Right atrium auricular region (tissue), 2 donors: ENCODE data around the gene METTL15. TPM values are rescaled to one million over a fixed set of nuclear protein-coding genes. Genes with fewer than 3 reads are reported as not detected.

Source experiments
- DNase-seq: peaks from one replicate; pipeline ENCODE4 v3.0.0-alpha.2; 2019; ENCODE audit warnings: low spot score
- H3K27ac ChIP-seq, 2 donors: fragments of 200-600 bp; sonication (generic); 1 replicate in 1 of 2; 2 replicates in 1 of 2; pipeline ENCODE4 v1.5.1; 2016 to 2019
- H3K27me3 ChIP-seq, 2 donors: fragments of 200-600 bp; sonication (generic); one replicate each; pipeline versions ENCODE4 v1.5.1 to v1.6.0; 2017 to 2019
- H3K36me3 ChIP-seq: fragments of 200-600 bp; sonication (generic); one replicate; pipeline ENCODE4 v1.5.1; 2016
- H3K4me1 ChIP-seq, 2 donors: fragments of 200-600 bp; sonication (generic); one replicate each; pipeline versions ENCODE4 v1.5.1 to v1.6.0; 2017 to 2019
- H3K4me3 ChIP-seq, 2 donors: fragments of 200-600 bp; sonication (generic); 1 replicate in 1 of 2; 2 replicates in 1 of 2; pipeline ENCODE4 v1.5.1; 2017 to 2019; ENCODE audit warnings: mild to moderate bottlenecking in 1 of 2, moderate library complexity in 1 of 2
- H3K9me3 ChIP-seq, 2 donors: fragments of 200-600 bp; sonication (generic); one replicate each; pipeline ENCODE4 v1.5.1; 2019
- CTCF ChIP-seq, 2 donors: fragments of 200-600 bp; sonication (generic); IDR thresholded peaks; one replicate each; pipeline ENCODE4 v1.5.1; 2019; ENCODE audit warnings: antibody characterized with exemption in 2 of 2
- total RNA-seq, 2 donors: library from RNA; depleted of rRNA; stranded (reverse); fragments of >200 nt; gene quantifications; one replicate each; pipeline ENCODE4 v1.1.0, GENCODE V29; 2016

Gene METTL15
- total RNA-seq, 2 donors from 2014 or later, result 5.3 to 9.5 TPM

- Histone ChIP-seq H3K9me3 (no peaks in the 10 kb centered on the region), H3K27me3 (no peaks in the 10 kb centered on the region), H3K27ac (no peak overlapping the region), H3K4me1 (no peaks in the 10 kb centered on the region), H3K36me3 (no peaks in the 10 kb centered on the region), H3K4me3 (no peak overlapping the region)
- no peak for TF ChIP-seq CTCF (IDR thresholded peaks at IDR 0.05)
- DNase-seq, result no peak
Measured at GRCh38 chr11:28223577-28223976, 115.4 kb downstream of the METTL15 start.

- Histone ChIP-seq H3K9me3 (peaks cover 0 to under 1% of the 10 kb centered on the region in 2 donors), H3K36me3 (no peaks in the 10 kb centered on the region), H3K27me3 (no peaks in the 10 kb centered on the region), H3K27ac (no peak overlapping the region), H3K4me1 (no peaks in the 10 kb centered on the region), H3K4me3 (no peak overlapping the region)
- no peak for TF ChIP-seq CTCF (IDR thresholded peaks at IDR 0.05)
- no peak for DNase-seq
Measured at GRCh38 chr11:28223994-28224393, 115.8 kb downstream of the METTL15 start.

GRCh38 chr11:28227460-28227859 is 119.3 kb downstream of the METTL15 start:
- Histone ChIP-seq H3K27ac (no peak overlapping the region), H3K9me3 (peaks cover 0 to 6% of the 10 kb centered on the region in 2 donors), H3K36me3 (no peaks in the 10 kb centered on the region), H3K27me3 (no peaks in the 10 kb centered on the region), H3K4me1 (no peaks in the 10 kb centered on the region), H3K4me3 (no peak overlapping the region)
- no peak for TF ChIP-seq CTCF (IDR thresholded peaks at IDR 0.05)
- no peak for DNase-seq

GRCh38 chr11:28228196-28228895 is 120.2 kb downstream of the METTL15 start:
- no peak for TF ChIP-seq CTCF (IDR thresholded peaks at IDR 0.05)
- Histone ChIP-seq H3K4me1 (no peaks in the 10 kb centered on the region), H3K4me3 (no peak overlapping the region), H3K36me3 (no peaks in the 10 kb centered on the region), H3K27me3 (no peaks in the 10 kb centered on the region), H3K9me3 (peaks cover 0 to 6% of the 10 kb centered on the region in 2 donors), H3K27ac (no peak overlapping the region)
- DNase-seq, result no peak

- DNase-seq, result no peak
- peaks cover 0 to 6% of the 10 kb centered on the region in 2 donors for H3K9me3 ChIP-seq
- no peak for TF ChIP-seq CTCF (IDR thresholded peaks at IDR 0.05)
- H3K27me3 ChIP-seq, result no peaks in the 10 kb centered on the region
- H3K4me1 ChIP-seq, result no peaks in the 10 kb centered on the region
- no peak overlapping the region for H3K4me3 ChIP-seq
- H3K27ac ChIP-seq, result no peak overlapping the region
- no peaks in the 10 kb centered on the region for H3K36me3 ChIP-seq
Measured at GRCh38 chr11:28231475-28231874, 123.3 kb downstream of the METTL15 start.

- no peaks in the 10 kb centered on the region for H3K4me1 ChIP-seq
- peaks cover 0 to 6% of the 10 kb centered on the region in 2 donors for H3K9me3 ChIP-seq
- no peaks in the 10 kb centered on the region for H3K36me3 ChIP-seq
- DNase-seq, result no peak
- no peak overlapping the region for H3K4me3 ChIP-seq
- no peak overlapping the region for H3K27ac ChIP-seq
- no peak for TF ChIP-seq CTCF (IDR thresholded peaks at IDR 0.05)
- no peaks in the 10 kb centered on the region for H3K27me3 ChIP-seq
Measured at GRCh38 chr11:28232649-28233048, 124.5 kb downstream of the METTL15 start.
